ENCODE results near the gene PLAC9.

PLAC9 gene

DNA sequence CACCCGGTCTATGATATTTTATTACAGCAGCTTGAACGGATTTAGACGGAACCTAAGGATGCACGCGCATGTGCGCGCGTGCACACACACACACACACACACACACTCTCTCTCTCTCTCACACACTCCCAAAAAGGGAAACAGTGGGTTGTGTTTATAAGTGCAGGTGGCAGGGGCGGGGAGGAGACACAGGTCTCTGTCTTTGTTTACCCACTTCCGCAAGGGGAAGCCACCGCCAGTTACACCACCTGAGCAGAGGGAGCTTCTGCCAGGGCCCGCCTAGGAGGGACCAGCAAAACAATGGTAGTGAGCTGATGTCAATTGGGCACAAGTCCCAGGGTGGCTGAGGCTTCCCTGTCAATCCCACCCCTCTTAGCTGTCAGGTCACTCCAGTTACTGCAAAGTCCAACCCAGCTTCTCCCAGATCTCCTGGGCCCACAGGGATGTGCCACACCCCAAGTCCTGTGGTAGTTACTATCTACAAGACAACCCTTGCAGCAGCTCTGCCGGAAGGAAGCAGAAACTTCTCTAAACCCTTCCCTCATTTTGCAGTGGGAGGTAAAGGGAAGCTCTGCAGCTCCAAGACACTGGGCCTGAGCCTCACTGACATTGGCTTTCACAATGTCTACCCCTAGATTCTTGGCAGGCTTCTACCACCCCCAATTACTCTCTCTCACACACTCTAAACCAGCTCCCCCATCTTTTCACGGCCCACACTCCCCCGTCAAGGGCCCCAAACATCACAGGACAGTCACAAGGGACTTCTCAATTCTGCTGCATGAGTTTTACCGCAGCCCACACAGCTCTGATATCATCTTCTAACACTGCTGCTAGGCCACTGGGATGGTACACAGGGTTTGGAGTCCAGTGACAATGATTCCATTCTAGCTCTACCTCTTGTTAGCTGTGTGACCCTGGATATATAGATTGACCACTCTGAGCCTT, 55.2 kb downstream of the PLAC9 start:
- H3K4me3 ChIP-seq (ENCODE audit: low read length): no peak overlapping the region
- TF ChIP-seq, protein P1, sequence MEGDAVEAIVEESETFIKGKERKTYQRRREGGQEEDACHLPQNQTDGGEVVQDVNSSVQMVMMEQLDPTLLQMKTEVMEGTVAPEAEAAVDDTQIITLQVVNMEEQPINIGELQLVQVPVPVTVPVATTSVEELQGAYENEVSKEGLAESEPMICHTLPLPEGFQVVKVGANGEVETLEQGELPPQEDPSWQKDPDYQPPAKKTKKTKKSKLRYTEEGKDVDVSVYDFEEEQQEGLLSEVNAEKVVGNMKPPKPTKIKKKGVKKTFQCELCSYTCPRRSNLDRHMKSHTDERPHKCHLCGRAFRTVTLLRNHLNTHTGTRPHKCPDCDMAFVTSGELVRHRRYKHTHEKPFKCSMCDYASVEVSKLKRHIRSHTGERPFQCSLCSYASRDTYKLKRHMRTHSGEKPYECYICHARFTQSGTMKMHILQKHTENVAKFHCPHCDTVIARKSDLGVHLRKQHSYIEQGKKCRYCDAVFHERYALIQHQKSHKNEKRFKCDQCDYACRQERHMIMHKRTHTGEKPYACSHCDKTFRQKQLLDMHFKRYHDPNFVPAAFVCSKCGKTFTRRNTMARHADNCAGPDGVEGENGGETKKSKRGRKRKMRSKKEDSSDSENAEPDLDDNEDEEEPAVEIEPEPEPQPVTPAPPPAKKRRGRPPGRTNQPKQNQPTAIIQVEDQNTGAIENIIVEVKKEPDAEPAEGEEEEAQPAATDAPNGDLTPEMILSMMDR (IDR thresholded peaks at IDR 0.05; ENCODE audit: insufficient read depth, low read depth, low read length, missing control alignments): no peak
- no peak for DNase-seq (ENCODE audit: low read depth)

- no peak overlapping the region for H3K4me3 ChIP-seq (ENCODE audit: low read length)
- no peak for DNase-seq (ENCODE audit: low read depth)
- TF ChIP-seq, protein P1 (IDR thresholded peaks at IDR 0.05; ENCODE audit: insufficient read depth, low read depth, low read length, missing control alignments): no peak
Measured at GRCh38 chr10:80188713-80189112, 56.2 kb downstream of the PLAC9 start.

- TF ChIP-seq, protein P1 (IDR thresholded peaks at IDR 0.05; ENCODE audit: insufficient read depth, low read depth, low read length, missing control alignments): no peak
- no peak overlapping the region for H3K4me3 ChIP-seq (ENCODE audit: low read length)
- peak; percentile 84 for DNase-seq (ENCODE audit: low read depth)
Measured at GRCh38 chr10:80191589-80192270, 59.2 kb downstream of the PLAC9 start.

GRCh38 chr10:80192553-80192952, 60.0 kb downstream of the PLAC9 start:
- H3K4me3 ChIP-seq (ENCODE audit: low read length): no peak overlapping the region
- TF ChIP-seq, protein P1 (IDR thresholded peaks at IDR 0.05; ENCODE audit: insufficient read depth, low read depth, low read length, missing control alignments): no peak
- DNase-seq (ENCODE audit: low read depth): no peak

DNA sequence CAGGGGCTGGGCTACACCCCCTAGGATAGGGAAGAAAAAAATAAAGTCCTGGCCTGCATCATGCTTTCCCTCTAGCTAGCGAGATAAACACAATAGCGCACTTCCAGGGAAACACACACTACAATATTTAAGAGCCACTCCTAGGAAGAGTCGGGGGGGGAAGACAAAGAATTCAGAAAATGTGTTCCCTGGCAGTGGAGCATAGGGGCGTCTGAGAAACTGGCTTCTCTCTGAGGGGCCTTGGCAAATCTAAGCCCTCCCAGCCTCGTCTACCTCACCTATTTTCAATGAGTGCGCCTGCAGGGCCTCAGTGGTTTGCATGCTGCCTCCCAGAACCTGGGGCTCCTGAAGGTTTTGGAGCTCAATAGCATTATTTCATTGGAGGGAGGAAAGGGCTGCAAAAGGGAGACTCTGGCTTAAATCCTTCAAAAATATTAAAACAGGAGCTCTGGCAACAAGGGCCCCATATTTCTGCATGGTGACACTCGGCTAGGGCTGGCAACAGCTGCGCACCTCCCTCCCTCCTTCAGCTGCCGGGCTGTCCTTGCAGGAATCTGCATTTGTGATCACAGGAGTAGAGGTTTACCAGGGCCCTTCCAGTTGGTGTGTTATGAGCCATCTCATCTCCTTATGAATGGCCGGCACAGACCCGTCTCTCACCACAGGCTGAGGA, 62.0 kb downstream of the PLAC9 start:
- H3K4me3 ChIP-seq (ENCODE audit: low read length): no peak overlapping the region
- no peak for DNase-seq (ENCODE audit: low read depth)
- TF ChIP-seq, protein P1 (IDR thresholded peaks at IDR 0.05; ENCODE audit: insufficient read depth, low read depth, low read length, missing control alignments): no peak

Measured in epithelial cell of esophagus (primary cell).